Renal pelvis (tissue), 4 donors: Measurements from ENCODE around the gene CCDC68. TPM values are rescaled to one million over a fixed set of nuclear protein-coding genes. Genes with fewer than 3 reads are reported as not detected.
"Not testable (repeated sequence)": the region's sequence is repeated elsewhere in the genome, so short reads cannot be mapped to it uniquely, and the experiment has no call there.

ENCODE experiments used
- DNase-seq: peaks from one replicate; pipeline ENCODE4 v3.0.0-alpha.2; 2013
- polyA plus RNA-seq, 3 donors: library from polyadenylated mRNA; unstranded; fragments of 120-200 nt; gene quantifications; one replicate each; pipeline ENCODE4 v1.2.1, GENCODE V29; 2013; ENCODE audit not compliant: insufficient read length in 3 of 3

The CCDC68 gene
- polyA plus RNA-seq, 3 donors: 6.9 to 14.1 (median 8.7) TPM

DNA sequence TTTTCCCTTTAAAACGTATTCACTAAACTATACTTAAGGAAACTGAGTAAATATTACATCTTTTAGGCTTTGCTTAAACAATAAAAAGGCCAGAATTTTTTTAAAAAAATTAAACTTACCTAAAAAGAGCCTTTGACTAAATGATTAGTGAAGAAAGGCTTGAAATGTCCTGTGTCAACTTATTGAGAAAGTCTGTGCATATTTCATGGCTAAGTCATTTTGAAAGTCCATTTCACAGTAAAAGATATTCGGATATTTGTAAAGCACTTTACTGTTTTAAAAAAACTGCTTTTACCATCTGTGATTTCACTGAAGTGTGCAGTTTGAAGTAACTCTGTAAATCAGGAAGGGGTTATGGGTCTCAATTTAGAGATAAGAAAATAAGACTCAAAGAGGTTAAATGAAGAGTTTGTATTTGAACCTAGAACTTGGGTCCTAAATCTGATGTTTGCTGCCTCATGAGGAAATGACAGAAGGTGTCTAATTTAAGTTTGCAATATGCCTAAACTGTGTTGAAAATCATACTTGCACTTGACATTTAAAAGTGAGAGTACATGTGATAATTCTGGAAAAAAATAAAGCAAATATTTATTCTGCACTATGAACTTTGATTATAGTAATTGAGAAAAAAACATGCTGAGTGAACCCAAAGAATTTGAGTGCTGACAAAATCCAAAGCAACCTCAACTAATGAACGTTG lies 80.5 kb downstream of the CCDC68 start:
- DNase-seq: no peak

DNA sequence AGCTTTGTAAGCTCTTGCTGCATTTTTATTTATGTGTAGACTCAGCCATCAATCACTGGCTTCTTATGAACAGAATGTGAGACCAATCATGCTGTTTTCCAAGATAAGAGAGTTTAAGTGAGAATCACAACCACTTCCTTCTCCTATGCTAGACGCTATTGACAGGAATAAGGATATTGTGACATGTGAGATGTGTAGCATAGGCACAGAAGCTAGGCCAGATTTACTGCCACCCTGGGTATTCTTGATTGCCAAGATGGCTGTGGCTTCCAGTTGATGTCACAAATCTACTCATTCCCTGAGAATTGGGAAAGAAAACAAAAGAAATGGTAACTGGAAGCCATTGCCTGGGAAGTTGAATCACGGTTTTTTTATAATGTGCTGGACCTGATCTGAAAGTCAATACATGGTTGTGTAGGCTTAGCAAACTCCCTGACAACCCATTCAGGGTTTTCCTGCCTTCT lies 81.1 kb downstream of the CCDC68 start:
- no peak for DNase-seq

DNA sequence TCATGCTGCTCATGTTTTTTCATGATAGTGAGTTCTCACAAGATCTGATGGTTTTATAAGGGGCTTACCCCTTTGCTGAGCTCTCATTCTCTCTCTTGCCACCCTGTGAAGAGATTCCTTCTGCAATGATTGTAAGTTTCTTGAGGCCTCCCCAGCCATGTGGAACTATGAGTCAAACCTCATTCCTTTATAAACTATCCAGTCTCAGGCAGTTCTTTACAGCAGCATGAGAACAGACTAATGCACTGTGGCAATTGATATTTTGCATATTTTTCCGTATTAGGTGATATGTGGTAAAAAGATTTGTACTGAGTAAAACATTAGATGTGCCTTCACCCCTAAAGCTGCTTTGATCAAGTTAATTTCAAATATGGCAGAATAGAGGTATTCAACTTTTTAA lies 82.2 kb downstream of the CCDC68 start:
- no peak for DNase-seq

DNA sequence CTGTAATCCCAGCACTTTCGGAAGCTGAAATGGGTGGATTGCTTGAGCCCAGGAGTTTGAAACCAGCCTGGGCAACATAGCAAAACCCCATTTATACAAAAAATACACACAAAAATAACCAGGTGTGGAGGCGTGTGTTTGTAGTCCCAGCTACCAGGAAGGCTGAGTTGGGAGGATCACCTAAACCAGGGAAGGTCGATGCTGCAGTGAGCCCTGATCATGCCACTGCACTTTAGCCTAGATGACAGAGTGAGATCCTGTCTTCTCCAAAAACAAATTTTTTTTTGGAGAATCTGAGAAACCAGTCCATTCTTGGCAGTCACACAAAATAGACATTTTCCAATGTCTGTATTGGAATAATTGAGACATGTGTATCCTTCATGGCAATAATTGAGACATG lies 84.2 kb downstream of the CCDC68 start:
- no peak for DNase-seq

DNA sequence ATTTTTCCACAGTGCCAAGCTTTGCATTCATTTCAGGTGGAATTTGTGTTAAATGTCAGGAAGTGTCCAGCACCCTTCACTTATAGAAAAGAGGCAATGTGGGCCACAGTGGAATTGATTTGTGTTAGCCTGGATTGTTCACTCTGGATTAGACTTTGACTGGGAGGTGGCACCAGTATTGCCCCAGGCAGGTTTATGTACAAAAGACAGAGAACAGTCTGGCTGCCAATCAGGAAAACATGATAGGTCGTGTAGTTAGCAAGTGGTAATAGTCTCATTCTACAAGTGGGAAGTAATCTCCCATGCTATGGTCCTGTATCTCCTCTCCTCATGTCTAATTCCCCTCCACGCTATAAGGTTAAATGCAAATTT lies 85.4 kb downstream of the CCDC68 start:
- DNase-seq: no peak

DNA sequence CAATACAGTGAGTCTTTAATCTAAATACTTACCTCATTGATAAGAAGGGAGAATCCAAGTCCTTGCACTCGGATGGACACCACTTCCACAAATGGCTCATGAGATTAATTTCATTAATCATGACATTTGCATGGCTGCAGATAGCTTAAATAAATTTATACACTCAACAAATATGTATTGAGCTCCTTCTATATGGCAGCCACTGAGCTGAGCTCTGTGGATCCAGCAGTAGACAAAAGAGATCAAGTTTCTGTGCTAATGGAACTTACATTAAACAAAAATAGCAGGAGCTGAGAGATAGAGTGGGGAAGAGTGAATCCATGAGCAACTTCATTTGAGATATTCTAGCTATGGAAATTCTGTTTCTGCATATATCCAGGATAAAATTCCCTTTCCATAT lies 86.6 kb downstream of the CCDC68 start:
- no peak for DNase-seq

DNA sequence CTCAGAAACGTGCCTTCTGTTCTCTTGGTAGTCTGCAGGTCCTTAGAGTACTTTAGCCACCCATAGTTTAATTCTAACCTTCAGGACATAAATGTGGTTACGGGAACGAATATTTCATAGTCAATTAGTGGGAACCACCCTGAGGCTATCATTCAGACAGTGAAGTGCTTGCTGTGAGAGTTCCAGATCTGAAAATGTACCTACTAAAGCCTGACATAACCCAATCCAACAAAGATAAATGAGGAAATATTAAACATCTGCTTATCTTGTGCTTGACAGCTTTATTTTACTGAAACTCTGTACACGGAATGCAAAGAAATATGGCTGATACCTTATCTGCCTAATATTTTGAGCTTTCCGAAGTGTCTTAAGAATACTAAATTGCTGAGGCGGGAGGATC lies 88.0 kb downstream of the CCDC68 start:
- no peak for DNase-seq

DNA sequence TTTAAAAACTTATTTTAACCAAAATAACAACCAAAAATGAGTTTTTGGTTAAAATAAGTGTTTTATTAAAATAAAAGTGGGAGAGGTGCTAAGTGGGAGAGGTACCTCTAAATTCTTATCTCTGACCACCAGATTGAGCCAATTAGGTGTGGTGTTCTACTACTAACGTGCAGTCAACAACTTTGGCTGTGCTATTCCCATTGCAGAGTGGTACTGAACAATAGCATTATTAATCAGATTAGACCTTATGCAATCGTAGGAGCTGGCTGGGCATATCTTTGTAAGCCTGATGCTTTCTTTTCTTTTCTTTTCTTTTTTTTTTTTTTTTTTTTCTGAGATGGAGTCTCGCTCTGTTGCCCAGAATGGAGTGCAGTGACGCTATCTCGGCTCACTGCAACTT lies 92.1 kb downstream of the CCDC68 start:
- no peak for DNase-seq

DNA sequence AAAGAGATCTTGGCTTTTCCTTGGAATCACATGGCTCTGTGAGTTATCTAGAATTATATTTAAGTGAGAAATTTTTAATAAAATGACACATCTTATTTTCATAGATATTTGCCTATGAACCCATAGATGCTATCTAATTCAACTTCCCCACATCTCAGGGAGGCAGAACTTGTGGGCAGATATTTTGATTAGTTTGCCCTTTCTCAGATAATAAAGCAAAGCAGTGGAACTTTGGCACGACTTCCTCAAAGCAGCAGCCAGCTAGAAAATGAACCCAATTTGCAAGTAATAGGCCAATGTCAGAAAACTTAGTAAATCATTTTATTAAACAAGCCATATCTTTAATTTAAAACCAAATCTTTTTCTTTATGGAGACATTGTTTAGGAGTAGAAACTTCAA lies 98.3 kb downstream of the CCDC68 start:
- DNase-seq: no peak

DNA sequence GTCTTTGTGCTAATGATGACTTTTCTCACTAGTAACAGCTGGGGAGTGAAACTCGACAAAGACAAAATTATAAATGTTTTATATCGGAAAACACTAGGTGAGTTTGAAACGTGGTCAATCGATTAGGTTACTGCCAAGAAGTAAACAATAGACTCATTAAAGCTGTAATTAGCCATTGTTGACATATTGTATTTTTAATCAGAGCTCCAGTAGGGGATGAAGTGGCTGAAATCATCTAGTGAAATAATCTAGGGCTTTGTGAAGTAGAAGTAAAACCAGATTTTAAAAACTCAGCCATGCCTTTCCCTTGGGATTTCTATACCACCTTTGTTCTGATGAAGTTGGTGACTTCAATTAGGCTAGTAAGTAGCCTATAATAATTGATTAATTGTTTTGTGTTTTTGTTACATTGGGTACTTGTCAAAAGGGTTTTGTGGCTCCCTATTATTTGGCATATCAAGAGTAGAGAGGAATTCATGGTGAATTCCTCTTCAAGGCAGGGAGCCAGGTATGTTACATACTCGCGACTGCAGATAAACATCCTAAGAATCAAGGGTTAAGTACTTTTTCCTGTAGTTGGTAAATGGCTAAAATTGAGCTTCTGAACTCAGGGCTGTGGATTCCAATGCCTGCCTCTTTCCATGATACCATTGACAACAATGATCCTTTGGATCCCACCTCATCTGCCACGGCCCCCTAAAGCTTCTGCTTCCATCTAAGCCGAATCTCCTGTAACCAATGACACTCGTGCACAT lies 99.4 kb downstream of the CCDC68 start:
- DNase-seq: no peak

DNA sequence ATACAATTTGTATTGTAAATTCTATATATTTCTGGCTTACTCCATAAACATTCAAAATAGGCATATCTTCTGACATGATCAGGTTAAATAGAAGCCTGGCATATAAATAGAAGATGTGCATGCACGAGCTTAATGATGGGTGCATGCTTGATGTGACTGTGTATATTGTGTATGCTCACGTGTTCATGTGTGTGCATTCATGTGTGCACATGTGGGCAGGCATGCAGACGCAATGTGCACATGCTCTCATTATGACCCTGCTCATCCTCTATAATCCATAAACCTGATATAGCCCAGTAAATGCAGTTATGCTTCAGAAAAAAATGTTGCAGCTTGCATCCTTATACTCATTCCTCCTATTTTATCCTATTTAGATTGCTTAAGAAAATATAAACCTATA lies 101.8 kb downstream of the CCDC68 start:
- DNase-seq: no peak

DNA sequence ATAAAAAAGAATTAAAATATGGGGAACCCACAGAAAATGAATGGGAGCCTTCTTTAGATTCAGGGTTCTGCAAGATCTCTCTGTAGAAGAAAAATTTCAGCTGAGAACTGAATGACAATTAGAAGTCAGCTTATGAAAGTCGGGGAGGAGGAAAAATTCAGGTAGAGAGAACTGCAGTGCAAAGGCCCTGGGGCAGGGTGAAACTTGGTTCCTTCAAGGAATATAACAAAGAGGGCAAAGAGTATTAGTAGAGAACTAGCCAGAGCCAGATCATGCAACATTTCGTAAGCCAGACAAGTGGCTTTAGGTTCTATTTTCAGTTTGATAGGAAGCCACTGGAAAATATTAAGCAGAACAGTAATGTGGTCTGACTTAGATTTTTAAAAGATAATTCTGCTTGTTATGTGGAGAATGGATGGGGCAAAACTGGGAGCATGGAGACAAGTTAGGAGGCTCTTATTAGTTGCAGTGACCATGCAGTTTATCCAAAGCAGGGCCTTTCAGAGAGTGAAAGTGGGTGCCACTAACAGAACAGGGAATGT lies 103.1 kb downstream of the CCDC68 start:
- DNase-seq: no peak

DNA sequence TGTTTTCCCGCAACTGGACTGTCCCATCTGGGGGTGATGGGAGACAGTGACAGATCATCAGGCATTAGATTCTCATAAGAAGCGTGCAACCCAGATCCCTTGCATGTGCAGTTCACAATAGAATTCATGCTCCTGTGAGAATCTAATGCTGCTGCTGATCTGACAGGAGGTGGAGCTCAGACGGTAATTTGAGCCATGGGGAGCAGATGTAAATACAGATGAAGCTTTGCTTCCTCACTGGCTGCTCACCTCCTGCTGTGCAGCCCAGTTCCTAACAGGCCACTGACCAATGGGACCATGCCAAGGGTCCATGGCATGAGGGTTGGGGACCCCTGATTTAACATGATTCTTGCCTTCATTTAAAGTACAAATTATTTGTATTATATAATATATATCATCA lies 104.2 kb downstream of the CCDC68 start:
- DNase-seq: not testable (repeated sequence)

DNA sequence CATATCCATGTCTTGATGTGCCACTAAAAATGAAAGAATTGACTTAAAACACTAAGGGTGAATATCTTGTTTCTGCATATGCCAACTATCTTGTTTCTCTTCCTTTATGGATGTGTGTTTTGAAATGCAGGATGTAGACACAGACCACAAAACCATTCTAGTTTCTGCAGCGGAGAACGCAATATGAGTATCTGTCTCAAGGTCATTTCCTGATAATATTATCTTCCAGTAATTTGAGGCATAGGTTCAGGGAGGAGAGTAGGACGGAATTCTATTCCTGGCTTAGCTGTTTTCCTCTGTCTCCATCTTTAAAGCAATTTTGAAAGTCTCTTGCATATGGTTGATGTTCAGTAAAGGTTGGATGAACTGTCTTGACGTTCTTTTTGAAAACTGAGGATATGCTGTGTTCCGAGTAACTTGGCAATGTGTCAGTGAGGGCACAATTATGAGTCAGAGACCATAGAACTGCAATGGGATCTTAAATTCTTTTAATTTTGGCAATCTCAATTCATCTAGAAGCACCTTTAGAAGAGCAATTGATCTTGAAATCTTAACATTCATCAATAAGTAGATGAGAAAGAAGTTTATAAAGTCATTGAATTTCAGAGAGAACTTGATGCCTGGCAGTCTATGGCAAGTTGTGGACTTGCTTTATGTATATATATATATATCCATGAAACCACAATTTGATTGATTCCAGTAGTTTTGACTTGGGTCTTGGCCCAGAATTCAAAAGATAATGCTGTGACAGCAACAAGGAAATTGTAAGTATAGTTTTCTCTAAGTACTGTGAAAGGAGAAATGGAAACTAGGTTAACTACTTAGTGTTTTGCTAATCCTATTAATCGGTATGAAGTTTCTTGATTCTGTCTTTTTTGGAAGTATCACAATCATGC lies 106.2 kb downstream of the CCDC68 start:
- no peak for DNase-seq

Other genes starting within 250 kb of the CCDC68 start
- 1 to 10 TPM; 3.6 to 4.4 (median 4.0) TPM for gene RAB27B, start 131.0 kb downstream of the CCDC68 start, polyA plus RNA-seq